ENCODE results near the gene PAN3.
"Not testable (repeated sequence)": the region's sequence is repeated elsewhere in the genome, so short reads cannot be mapped to it uniquely, and the experiment has no call there.

Gene PAN3

GRCh38 chr13:28137596-28137995 is 749 bp upstream of the PAN3 start:
- in situ Hi-C loops (cut with MboI; ENCODE audit: low sequenced_read_pairs): no loop called here

GRCh38 chr13:28138756-28139470 is 568 bp downstream of the PAN3 start:
- in situ Hi-C loops (cut with MboI; ENCODE audit: low sequenced_read_pairs): no loop called here

GRCh38 chr13:28140433-28141125 is 2.2 kb downstream of the PAN3 start:
- in situ Hi-C loops (cut with MboI; ENCODE audit: low sequenced_read_pairs): no loop called here

- in situ Hi-C loops (cut with MboI; ENCODE audit: low sequenced_read_pairs): not testable (repeated sequence)
Observed at GRCh38 chr13:28141542-28141941, 3.2 kb downstream of the PAN3 start.

GRCh38 chr13:28145049-28145448 is 6.7 kb downstream of the PAN3 start:
- in situ Hi-C loops (cut with MboI; ENCODE audit: low sequenced_read_pairs): no loop called here

GRCh38 chr13:28147495-28147894 is 9.2 kb downstream of the PAN3 start:
- in situ Hi-C loops (cut with MboI; ENCODE audit: low sequenced_read_pairs): no loop called here

- in situ Hi-C loops (cut with MboI; ENCODE audit: low sequenced_read_pairs): no loop called here
Observed at GRCh38 chr13:28159057-28159456, 20.7 kb downstream of the PAN3 start.

GRCh38 chr13:28161370-28161769 is 23.0 kb downstream of the PAN3 start:
- in situ Hi-C loops (cut with MboI; ENCODE audit: low sequenced_read_pairs): no loop called here

- in situ Hi-C loops (cut with MboI; ENCODE audit: low sequenced_read_pairs): no loop called here
Observed at GRCh38 chr13:28163587-28163986, 25.2 kb downstream of the PAN3 start.

GRCh38 chr13:28166257-28166656 is 27.9 kb downstream of the PAN3 start:
- in situ Hi-C loops (cut with MboI; ENCODE audit: low sequenced_read_pairs): no loop called here

GRCh38 chr13:28171266-28171665 is 32.9 kb downstream of the PAN3 start:
- in situ Hi-C loops (cut with MboI; ENCODE audit: low sequenced_read_pairs): no loop called here

GRCh38 chr13:28172947-28173346 is 34.6 kb downstream of the PAN3 start:
- in situ Hi-C loops (cut with MboI; ENCODE audit: low sequenced_read_pairs): no loop called here

GRCh38 chr13:28173793-28174192 is 35.4 kb downstream of the PAN3 start:
- in situ Hi-C loops (cut with MboI; ENCODE audit: low sequenced_read_pairs): no loop called here

- in situ Hi-C loops (cut with MboI; ENCODE audit: low sequenced_read_pairs): no loop called here
Observed at GRCh38 chr13:28177327-28177726, 39.0 kb downstream of the PAN3 start.

GRCh38 chr13:28177877-28178276 is 39.5 kb downstream of the PAN3 start:
- in situ Hi-C loops (cut with MboI; ENCODE audit: low sequenced_read_pairs): no loop called here

- in situ Hi-C loops (cut with MboI; ENCODE audit: low sequenced_read_pairs): no loop called here
Observed at GRCh38 chr13:28179974-28180373, 41.6 kb downstream of the PAN3 start.

GRCh38 chr13:28181413-28181812 is 43.1 kb downstream of the PAN3 start:
- in situ Hi-C loops (cut with MboI; ENCODE audit: low sequenced_read_pairs): no loop called here

- in situ Hi-C loops (cut with MboI; ENCODE audit: low sequenced_read_pairs): no loop called here
Observed at GRCh38 chr13:28185256-28185655, 46.9 kb downstream of the PAN3 start.

GRCh38 chr13:28199089-28199488 is 60.7 kb downstream of the PAN3 start:
- in situ Hi-C loops (cut with MboI; ENCODE audit: low sequenced_read_pairs): no loop called here

GRCh38 chr13:28204043-28204442 is 65.7 kb downstream of the PAN3 start:
- in situ Hi-C loops (cut with MboI; ENCODE audit: low sequenced_read_pairs): no loop called here

- in situ Hi-C loops (cut with MboI; ENCODE audit: low sequenced_read_pairs): no loop called here
Observed at GRCh38 chr13:28204690-28205443, 66.5 kb downstream of the PAN3 start.

- in situ Hi-C loops (cut with MboI; ENCODE audit: low sequenced_read_pairs): no loop called here
Observed at GRCh38 chr13:28218679-28219078, 80.3 kb downstream of the PAN3 start.
